ENCODE measurements around the gene PAPOLA. TPM values are rescaled to one million over a fixed set of nuclear protein-coding genes. Genes with fewer than 3 reads are reported as not detected.
A peak's percentile ranks its signal among the peaks of the same experiment; 100 is the strongest.

The PAPOLA gene
- total RNA-seq, 1 experiment from 2014 or later = 194 TPM

GRCh38 chr14:96578619-96579018 lies 76.4 kb downstream of the PAPOLA start:
- Mint-ChIP-seq H3K4me3 (ENCODE audit: unreplicated experiment) (no peak overlapping the region), H3K27me3 (ENCODE audit: insufficient read depth, unreplicated experiment) (no peaks in the 10 kb centered on the region), H3K36me3 (ENCODE audit: insufficient read depth, unreplicated experiment) (peaks cover 9% of the 10 kb centered on the region), H3K9me3 (ENCODE audit: unreplicated experiment) (no peaks in the 10 kb centered on the region), H3K4me1 (ENCODE audit: insufficient read depth, unreplicated experiment) (peaks cover 17% of the 10 kb centered on the region), H3K27ac (ENCODE audit: low read depth, unreplicated experiment) (no peak overlapping the region)
- POLR2A ChIA-PET = interaction anchor here (1.0 kb wide), 1 partner anchor 163 kb away, joined by 5 read pairs; no protein-coding TSS in a partner anchor
- intact Hi-C loops (cut with micrococcal nuclease) = no loop called here
- BruUV-seq (replicated peaks) = no TSS peak
- TF ChIP-seq CTCF (IDR thresholded peaks at IDR 0.05; ENCODE audit: unreplicated experiment) = no peak
- no peak for DNase-seq (ENCODE audit: unreplicated experiment)
- CTCF ChIA-PET = interaction anchor here (0.7 to 6.5 kb wide), 3 partner anchors 9 to 162 kb away, joined by 4 to 46 read pairs (median 7); no protein-coding TSS in a partner anchor

GRCh38 chr14:96579358-96579757 lies 77.2 kb downstream of the PAPOLA start:
- Mint-ChIP-seq H3K9me3 (ENCODE audit: unreplicated experiment) (no peaks in the 10 kb centered on the region), H3K4me1 (ENCODE audit: insufficient read depth, unreplicated experiment) (peaks cover 10% of the 10 kb centered on the region), H3K27ac (ENCODE audit: low read depth, unreplicated experiment) (no peak overlapping the region), H3K4me3 (ENCODE audit: unreplicated experiment) (no peak overlapping the region), H3K27me3 (ENCODE audit: insufficient read depth, unreplicated experiment) (no peaks in the 10 kb centered on the region), H3K36me3 (ENCODE audit: insufficient read depth, unreplicated experiment) (peaks cover 9% of the 10 kb centered on the region)
- TSS peak; percentile 14 for BruUV-seq (replicated peaks)
- no peak for TF ChIP-seq CTCF (IDR thresholded peaks at IDR 0.05; ENCODE audit: unreplicated experiment)
- CTCF ChIA-PET = interaction anchor here (0.7 to 6.5 kb wide), 5 partner anchors 10 to 161 kb away, joined by 3 to 46 read pairs (median 4); no protein-coding TSS in a partner anchor
- POLR2A ChIA-PET = interaction anchor here (1.0 kb wide), 1 partner anchor 162 kb away, joined by 5 read pairs; no protein-coding TSS in a partner anchor
- DNase-seq (ENCODE audit: unreplicated experiment) = no peak
- intact Hi-C loops (cut with micrococcal nuclease) = no loop called here

- no peak for TF ChIP-seq CTCF (IDR thresholded peaks at IDR 0.05; ENCODE audit: unreplicated experiment)
- no peak for DNase-seq (ENCODE audit: unreplicated experiment)
- H3K4me3 Mint-ChIP-seq (ENCODE audit: unreplicated experiment) = no peak overlapping the region
- CTCF ChIA-PET = interaction anchor here (0.6 to 6.5 kb wide), 5 partner anchors 10 to 161 kb away, joined by 3 to 46 read pairs (median 3); no protein-coding TSS in a partner anchor
- H3K27me3 Mint-ChIP-seq (ENCODE audit: insufficient read depth, unreplicated experiment) = no peaks in the 10 kb centered on the region
- no peaks in the 10 kb centered on the region for H3K9me3 Mint-ChIP-seq (ENCODE audit: unreplicated experiment)
- peaks cover 5% of the 10 kb centered on the region for H3K4me1 Mint-ChIP-seq (ENCODE audit: insufficient read depth, unreplicated experiment)
- no TSS peak for BruUV-seq (replicated peaks)
- POLR2A ChIA-PET = interaction anchor here (0.6 to 1.1 kb wide), 3 partner anchors 10 to 424 kb away, joined by 3 to 5 read pairs (median 3); no protein-coding TSS in a partner anchor
- peaks cover 8% of the 10 kb centered on the region for H3K36me3 Mint-ChIP-seq (ENCODE audit: insufficient read depth, unreplicated experiment)
- no peak overlapping the region for H3K27ac Mint-ChIP-seq (ENCODE audit: low read depth, unreplicated experiment)
- intact Hi-C loops (cut with micrococcal nuclease) = loop anchor here (5.0 kb wide), 1 partner anchor 272 kb away; no protein-coding TSS in a partner anchor
Measured at GRCh38 chr14:96579855-96580254, 77.7 kb downstream of the PAPOLA start.

GRCh38 chr14:96580566-96580965 lies 78.4 kb downstream of the PAPOLA start:
- TF ChIP-seq CTCF (IDR thresholded peaks at IDR 0.05; ENCODE audit: unreplicated experiment) = no peak
- H3K9me3 Mint-ChIP-seq (ENCODE audit: unreplicated experiment) = no peaks in the 10 kb centered on the region
- H3K4me1 Mint-ChIP-seq (ENCODE audit: insufficient read depth, unreplicated experiment) = no peaks in the 10 kb centered on the region
- no peak overlapping the region for H3K4me3 Mint-ChIP-seq (ENCODE audit: unreplicated experiment)
- H3K36me3 Mint-ChIP-seq (ENCODE audit: insufficient read depth, unreplicated experiment) = peaks cover under 1% of the 10 kb centered on the region
- intact Hi-C loops (cut with micrococcal nuclease) = loop anchor here (5.0 kb wide), 1 partner anchor 272 kb away; no protein-coding TSS in a partner anchor
- H3K27me3 Mint-ChIP-seq (ENCODE audit: insufficient read depth, unreplicated experiment) = no peaks in the 10 kb centered on the region
- no TSS peak for BruUV-seq (replicated peaks)
- ChIA-PET CTCF (interaction anchor here (0.5 to 6.5 kb wide), 7 partner anchors 9 to 394 kb away, joined by 3 to 46 read pairs (median 3); no protein-coding TSS in a partner anchor), POLR2A (interaction anchor here (1.1 to 1.9 kb wide), 2 partner anchors 9 kb away, joined by 3 read pairs; no protein-coding TSS in a partner anchor)
- no peak for DNase-seq (ENCODE audit: unreplicated experiment)
- H3K27ac Mint-ChIP-seq (ENCODE audit: low read depth, unreplicated experiment) = no peak overlapping the region
